BJ (cell line): Measurements from ENCODE around the gene NEO1. TPM values are rescaled to one million over a fixed set of nuclear protein-coding genes. Genes with fewer than 3 reads are reported as not detected.

Experiments used
- CTCF ChIA-PET: fragments of 350-600 bp; formaldehyde crosslinking; extraction: SDS; loops from one replicate; lab custom pipeline; 2021; ENCODE audit warnings: antibody characterized with exemption, inconsistent platforms; lab: Yijun Ruan, JAX
- POLR2A ChIA-PET: fragments of 300-600 bp; sonication (Branson Sonifier 250); formaldehyde crosslinking; extraction: SDS; loops from one replicate; lab custom pipeline; 2021; ENCODE audit warnings: antibody characterized with exemption; lab: Charles Lee
- DNase-seq: peaks from one replicate; pipeline ENCODE4 v3.0.0-alpha.2; 2011; ENCODE audit warnings: low read depth
- H3K27me3 ChIP-seq: 2 replicates; pipeline ENCODE4 v1.6.0; 2011; ENCODE audit warnings: low read length; ENCODE audit not compliant: control insufficient read depth, insufficient read depth
- H3K36me3 ChIP-seq: 2 replicates; pipeline ENCODE4 v1.5.1; 2011; ENCODE audit warnings: low read length; ENCODE audit not compliant: control insufficient read depth, insufficient read depth
- H3K4me3 ChIP-seq: 2 replicates; pipeline ENCODE4 v1.5.1; 2011; ENCODE audit warnings: low read depth, mild to moderate bottlenecking, control low read depth, low read length
- CTCF ChIP-seq: IDR thresholded peaks from 2 replicates; pipeline ENCODE4 v1.5.1; 2011; ENCODE audit warnings: low read depth, mild to moderate bottlenecking, control low read depth, inconsistent platforms, low read length, moderate library complexity; ENCODE audit not compliant: insufficient read depth
- polyA plus RNA-seq: library from polyadenylated mRNA; depleted of rRNA; stranded (reverse); fragments of >200 nt; gene quantifications from 2 replicates; pipeline ENCODE4 v1.2.3, GENCODE V29; 2011

Gene NEO1
- polyA plus RNA-seq, 1 experiment, result 2.9 TPM

DNA sequence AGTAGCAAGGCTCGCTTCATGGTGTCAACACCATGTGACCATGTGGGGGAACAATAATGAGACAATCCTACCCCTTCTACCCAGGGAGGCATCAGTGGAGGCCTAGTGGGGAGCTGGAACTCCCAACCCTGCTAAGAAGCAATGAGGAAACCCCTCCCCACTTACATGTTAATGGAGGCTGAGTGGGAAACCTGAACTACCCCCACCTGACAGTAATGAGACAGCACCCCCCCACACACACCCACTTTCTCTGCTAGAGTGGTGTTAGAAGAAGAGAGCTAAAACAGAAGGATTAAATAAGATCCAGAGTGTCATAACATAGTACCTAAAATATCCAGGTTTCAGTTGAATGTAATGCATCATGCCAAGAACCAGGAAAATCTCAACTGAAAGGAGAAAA, 78.6 kb downstream of the NEO1 start:
- Histone ChIP-seq H3K4me3 (no peak overlapping the region), H3K36me3 (no peaks in the 10 kb centered on the region), H3K27me3 (no peaks in the 10 kb centered on the region; the same call in 1 of the 2 replicates)
- ChIA-PET POLR2A (no interaction called here), CTCF (no interaction called here)
- no peak for TF ChIP-seq CTCF
- DNase-seq, result no peak

DNA sequence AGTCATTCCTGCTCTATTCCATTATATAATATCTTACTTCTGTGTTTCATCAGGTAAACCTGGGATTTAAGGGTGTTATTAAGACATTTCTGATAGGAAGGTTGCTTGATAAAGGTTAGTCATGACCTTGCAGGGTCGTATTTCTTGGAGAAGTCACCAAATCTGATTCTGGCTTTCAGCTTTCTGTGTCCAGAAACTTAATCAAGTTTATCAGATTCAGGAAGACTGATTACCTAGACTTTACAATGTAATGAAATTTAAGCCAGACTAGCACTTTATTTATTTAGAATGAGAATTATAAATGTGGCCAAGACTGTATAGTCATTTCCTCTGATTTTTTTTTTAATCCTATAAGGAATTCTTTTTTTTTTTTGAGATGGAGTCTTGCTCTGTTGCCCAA, 81.9 kb downstream of the NEO1 start:
- H3K36me3 ChIP-seq, result no peaks in the 10 kb centered on the region
- ChIA-PET CTCF (no interaction called here), POLR2A (no interaction called here)
- no peaks in the 10 kb centered on the region; the same call in 1 of the 2 replicates for H3K27me3 ChIP-seq
- no peak for TF ChIP-seq CTCF
- no peak for DNase-seq
- no peak overlapping the region for H3K4me3 ChIP-seq

GRCh38 chr15:73139041-73139743, 86.9 kb downstream of the NEO1 start:
- POLR2A ChIA-PET, result no interaction called here

GRCh38 chr15:73139744-73140553, 87.7 kb downstream of the NEO1 start:
- H3K36me3 ChIP-seq, result no peaks in the 10 kb centered on the region
- no peak for TF ChIP-seq CTCF
- H3K27me3 ChIP-seq, result no peaks in the 10 kb centered on the region
- no peak overlapping the region for H3K4me3 ChIP-seq
- CTCF ChIA-PET, result no interaction called here
- POLR2A ChIA-PET, result no interaction called here
- no peak for DNase-seq

More at GRCh38 chr15:73139041-73139743, 86.9 kb downstream of the NEO1 start:
- no peak for DNase-seq
- H3K36me3 ChIP-seq, result no peaks in the 10 kb centered on the region
- no peaks in the 10 kb centered on the region for H3K27me3 ChIP-seq
- no peak overlapping the region for H3K4me3 ChIP-seq
- TF ChIP-seq CTCF, result no peak
- CTCF ChIA-PET, result no interaction called here

- no peak for DNase-seq
- TF ChIP-seq CTCF, result no peak
- Histone ChIP-seq H3K36me3 (no peaks in the 10 kb centered on the region), H3K27me3 (no peaks in the 10 kb centered on the region), H3K4me3 (no peak overlapping the region)
- POLR2A ChIA-PET, result no interaction called here
- CTCF ChIA-PET, result no interaction called here
Observed at GRCh38 chr15:73141216-73141900, 89.1 kb downstream of the NEO1 start.
